Fibroblast of the conjunctiva (primary cell): ENCODE results near the gene USH2A.
A peak's percentile ranks its signal among the peaks of the same experiment; 100 is the strongest.

Experiments
- DNase-seq: peaks from one replicate; pipeline ENCODE4 v3.0.0-alpha.2; 2010; ENCODE audit warnings: low read depth

The USH2A gene

DNA sequence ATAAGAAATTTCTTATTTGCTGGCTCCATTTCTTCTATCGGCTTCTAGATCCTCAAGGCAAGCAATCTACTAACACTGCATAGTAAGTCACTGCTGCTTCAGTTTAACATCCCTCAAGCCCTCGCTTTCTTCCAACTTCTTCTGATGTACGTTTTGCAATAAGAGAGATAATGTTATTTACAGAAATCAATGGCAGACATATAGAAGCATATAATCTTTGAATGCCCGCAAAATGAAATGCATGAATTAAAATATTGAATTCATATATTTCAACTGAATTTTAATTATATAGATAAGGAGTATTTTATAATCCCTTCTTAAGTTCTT lies 712.4 kb downstream of the USH2A start:
- no peak for DNase-seq

DNA sequence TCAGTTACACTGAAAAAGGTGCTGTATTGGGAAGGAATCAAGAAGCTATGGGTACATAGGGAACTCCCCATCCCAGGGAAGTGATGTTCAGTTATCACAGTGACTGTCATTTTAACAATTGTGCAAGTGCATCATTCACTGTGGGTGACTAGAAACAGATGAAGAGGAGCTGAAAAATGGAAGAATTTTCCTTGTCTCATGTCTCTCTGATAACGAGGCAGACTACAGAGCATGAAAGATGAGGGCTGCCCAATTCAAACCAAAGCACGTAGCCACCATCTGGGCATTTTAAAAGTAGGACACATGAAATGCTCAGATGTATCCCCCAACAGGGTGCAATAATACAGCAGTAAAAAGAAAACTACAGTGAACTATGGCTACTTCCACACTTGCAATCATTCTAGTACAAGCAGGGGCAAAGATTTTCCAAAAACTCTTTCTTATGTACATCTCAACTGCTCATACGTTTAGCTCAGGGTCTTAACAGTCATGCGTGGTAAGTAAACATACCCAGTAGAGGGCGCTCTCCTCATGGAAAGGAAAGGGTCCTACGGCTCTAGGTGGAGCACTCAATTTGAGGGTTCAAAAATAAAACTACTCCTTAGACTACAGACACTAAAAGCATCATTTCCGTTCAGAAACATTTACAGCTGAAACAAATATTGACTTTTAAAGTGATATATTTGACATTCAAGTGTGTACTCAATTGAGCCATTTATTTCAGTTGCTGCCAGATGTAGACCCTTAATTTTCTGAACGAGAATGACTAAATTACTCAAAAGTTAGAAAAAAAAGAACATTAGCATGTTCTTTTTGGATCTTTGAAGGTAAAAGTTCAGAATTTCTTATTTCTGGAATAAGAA lies 713.0 kb downstream of the USH2A start:
- DNase-seq, result peak; percentile 35

DNA sequence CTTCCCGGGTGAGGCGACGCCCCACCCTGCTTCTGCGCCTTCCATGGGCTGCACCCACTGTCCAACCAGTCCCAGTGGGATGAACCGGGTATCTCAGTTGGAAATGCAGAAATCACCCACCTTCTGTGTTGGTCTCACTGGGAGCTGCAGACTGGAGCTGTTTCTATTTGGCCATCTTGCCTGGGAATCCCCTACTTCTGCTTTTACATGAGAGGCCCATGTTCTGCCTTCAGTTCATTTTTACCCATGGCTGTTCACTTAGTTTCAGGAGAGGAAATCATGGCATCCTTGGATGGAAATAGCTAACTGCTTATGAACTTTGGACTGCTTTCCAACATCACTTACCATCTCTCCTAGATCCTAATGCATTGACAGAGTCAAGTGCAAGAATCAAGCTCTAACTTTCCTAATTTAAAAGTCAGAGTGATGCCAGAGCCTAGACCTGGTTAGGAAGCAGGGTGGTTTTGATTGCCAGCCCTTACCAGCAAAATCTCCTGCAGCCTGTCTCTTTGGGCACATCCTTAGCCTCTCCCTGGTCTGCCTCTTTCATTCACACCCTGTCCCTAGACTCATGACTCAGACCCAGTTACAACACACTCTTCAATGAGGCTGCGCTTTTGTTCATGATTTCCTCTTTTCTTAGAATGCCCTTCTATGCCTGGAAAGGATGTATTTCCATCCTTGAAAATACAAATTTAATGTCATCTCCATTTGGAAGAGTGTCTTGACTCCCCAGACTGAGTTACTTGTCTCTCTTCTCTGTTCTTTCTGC lies 719.0 kb downstream of the USH2A start:
- no peak for DNase-seq

DNA sequence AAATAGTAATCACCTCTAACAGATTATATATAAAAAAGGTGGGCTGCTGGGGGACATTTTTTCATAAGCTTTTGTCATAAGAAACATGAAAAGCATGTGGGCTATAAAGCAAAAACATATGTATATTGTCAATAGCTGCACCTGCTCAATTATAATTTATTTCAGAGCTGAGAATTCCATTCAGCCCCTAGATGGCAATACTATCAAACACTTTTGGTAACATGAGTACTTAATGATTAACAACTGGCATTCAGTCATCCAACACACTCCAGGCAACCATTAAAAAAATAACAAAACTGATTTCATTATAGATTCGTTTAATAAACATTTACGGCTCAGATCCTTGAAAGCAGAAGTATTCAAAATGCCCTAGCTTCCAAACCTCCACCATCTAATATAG lies 741.0 kb downstream of the USH2A start:
- DNase-seq, result no peak

DNA sequence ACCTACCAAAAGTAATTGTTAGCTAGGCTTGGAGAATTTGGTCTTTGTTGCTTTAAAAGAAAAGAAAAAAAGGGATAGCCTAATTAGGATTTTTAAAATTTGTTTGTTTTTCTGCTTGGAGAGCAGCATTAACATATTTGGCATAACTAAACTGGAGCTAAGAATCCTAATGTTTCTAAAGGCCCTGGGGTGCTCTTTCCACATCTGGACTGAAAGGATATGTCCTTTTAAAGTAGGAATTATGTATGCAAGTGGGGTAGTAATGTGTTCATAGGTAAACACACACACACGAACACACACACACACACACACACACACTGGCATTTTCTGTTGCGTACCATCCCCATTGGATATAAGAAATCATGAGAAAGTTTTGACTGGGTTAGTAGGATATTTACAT lies 742.2 kb downstream of the USH2A start:
- DNase-seq, result no peak

DNA sequence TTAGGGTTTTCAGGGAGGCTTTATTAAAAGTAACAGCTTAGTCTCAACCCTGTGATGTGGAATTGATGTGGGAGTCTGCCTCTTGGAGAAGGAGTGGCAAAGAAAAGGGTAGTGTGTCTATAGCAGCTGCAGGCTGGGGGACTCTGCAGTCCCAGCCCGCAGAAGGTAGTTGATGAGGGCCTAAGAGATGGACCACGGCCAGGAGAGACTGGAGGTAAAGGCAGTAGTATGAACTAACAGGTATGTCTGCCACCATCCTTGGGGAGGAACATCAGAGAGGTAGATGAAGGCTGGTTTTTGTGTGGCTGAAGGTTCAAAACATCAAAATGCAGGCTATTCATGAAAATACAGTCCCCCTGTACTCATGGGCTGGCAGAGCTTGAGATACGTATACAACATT lies 744.0 kb downstream of the USH2A start:
- no peak for DNase-seq

DNA sequence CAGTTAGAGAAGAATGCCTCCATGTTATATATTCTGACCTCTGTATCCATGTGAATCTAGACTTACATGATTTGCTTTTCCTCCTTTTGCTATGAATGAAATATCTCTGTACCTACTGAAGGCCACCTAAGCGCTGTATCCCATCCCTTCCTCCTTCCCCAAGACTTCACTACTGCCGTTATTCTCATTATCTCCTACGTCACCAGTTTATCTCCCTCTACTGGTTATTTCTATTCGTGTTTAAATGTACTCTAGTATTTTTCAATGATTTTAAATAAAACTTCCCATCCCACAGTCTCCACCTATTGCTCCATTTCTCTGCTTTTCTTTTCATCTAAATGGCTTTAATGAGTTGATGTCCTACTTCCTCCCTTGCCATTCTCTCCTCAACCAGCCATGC lies 746.1 kb downstream of the USH2A start:
- no peak for DNase-seq

DNA sequence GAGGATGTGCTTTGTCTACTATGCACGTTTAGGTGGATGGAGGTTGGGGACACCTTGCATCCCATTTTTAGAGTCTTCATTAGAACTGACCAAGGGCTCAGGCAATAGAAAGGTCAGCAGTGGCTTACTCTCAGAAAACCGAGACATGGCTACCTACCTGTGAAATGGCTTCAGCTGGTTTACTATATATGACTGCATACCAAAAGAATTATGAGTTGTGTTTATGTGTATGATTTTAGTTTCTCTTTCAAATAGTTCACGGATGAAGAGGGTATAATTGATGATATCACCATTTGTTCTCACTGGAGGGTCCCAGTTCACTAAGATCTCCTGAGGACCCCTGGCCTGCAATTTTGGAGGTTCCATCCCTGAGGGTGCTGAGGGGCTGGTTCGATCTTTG lies 749.3 kb downstream of the USH2A start:
- no peak for DNase-seq

DNA sequence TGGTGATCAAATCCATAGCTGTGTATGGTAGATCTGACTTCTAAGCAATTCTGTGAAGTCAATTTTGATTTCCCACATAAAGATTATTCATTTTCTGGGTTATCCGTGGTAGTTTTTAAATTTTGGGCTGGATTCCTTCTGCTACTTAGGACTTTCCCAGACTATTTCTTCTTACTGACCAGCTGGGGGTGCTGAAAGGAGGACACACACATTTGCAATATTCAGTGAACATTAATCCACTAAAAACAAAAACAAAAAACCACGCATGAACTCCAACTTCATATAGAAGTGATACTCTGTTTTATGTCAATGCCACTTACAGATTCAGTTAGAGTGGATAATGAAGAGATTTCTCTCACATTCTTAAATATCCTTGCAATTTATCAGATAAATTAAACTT lies 750.8 kb downstream of the USH2A start:
- DNase-seq, result no peak

DNA sequence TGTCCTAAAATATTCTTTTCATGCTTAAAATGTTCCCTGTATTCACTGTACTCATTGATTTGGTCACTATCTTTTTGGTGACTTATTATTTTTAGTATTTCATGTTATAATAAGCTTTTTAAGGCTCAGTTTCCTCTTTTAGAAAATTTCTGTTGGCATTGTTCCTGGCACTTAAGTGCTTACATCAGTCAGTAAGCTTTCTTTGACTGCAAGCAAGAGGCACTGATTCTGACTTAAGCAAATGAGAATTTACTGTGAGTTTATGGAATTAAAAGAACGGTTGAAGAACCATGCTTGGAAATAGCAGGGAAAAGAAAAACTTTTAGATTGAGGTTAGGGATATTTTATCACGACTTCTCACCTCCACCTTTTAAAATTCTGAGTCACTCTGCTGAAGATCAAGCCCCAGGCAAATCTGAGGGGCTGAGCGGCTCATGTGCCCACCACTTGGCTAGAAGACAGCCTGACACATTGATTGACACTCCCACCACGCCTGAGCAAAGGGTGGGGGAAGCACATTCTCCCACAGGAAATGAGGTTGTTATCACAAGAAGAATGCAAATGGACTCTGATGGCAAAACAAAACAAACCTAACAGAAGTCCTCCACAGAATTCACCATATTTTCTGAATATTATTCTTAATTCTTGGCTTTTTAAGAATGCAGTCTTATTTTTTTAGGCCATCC lies 753.3 kb downstream of the USH2A start:
- DNase-seq, result no peak

DNA sequence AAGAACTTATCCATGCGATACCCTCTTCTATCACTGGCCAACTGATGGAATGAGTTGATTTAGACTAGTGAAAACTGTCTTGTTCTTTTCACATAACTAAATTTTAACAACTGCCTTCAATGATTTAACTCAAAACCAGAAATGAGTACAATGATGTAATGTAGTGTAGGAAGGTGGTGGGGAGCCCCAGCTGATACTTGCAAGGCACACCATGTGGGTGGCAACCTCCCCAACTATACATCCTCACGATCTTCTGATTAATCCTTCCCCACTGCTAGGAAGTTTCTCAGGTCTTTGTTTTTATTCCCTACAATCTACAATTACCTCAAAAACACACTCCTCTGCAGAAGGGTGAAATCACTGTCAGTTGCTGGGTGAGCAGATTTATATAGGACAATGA lies 755.5 kb downstream of the USH2A start:
- DNase-seq, result no peak

DNA sequence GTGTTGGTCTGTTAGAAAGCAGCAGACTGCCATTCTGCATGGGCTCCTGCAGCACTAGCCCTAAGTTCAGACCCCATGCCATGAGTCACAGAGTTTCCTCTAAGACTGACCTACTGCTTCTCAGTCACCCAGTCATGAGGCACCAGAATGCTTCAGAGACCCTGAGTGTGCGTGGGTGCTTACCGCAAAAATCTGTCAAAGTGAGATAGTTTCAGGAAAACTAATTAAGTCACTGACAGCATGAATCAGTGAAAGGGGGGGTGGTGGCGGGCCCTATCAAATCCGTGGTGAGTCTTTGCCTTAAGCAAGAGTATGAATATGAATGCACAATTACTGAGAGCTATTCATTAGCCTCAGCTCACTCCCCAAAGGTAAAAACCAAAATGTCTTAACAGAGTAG lies 758.0 kb downstream of the USH2A start:
- no peak for DNase-seq

DNA sequence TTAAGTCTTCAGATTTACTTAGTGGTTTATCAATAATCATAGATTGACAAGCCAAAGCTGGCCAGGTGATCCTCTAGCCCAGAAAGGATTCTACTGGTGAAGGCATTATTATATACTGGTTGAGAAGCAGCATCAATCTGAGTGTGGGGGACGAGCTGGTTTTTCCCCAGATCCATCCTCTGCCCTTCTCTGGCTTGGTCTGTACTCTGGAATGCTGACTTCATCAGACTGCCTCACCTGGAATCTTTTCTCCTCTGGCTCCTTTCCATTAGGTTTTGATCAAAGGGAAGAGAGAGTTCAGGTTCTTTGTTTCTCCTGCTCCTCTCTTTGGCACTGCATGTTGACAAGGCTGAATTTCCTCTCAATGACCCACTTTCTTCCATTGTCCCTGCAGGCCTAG lies 762.2 kb downstream of the USH2A start:
- no peak for DNase-seq

DNA sequence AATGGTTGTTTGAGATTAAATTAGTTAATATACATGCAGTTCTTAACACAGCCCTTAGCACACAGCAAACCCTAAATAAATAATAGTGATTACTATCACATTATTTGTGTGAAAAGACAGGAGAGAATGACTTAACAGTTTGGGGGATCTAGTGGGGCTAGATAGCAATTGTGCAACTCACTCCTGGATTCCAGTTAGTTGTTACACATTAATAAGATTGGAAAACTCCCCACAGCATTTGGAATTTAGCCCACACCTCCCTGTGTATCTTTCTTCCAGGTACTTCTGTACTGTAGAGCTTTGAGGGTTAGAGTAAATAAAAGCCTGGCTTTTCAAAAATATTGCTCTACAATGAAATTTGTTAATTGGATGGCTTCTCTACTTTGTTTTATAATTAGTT lies 763.0 kb downstream of the USH2A start:
- DNase-seq, result no peak

DNA sequence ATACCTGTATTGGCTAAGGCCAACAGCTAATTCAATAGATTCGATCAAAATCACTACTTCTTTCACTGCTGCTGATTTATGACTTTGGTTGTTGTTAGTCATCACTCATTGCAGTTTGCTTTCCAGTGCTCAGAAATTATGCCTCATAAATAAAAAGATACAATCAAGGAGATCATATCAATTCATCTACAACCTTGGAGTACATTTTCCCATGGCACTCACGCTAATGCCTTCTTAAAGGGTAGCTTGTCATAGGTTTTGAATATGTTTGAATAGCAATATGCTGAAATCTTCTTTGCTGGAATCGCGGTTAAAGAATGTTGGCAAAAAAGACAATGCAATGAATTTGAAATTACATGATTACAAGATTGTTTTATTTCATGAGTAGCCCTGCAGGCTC lies 766.2 kb downstream of the USH2A start:
- no peak for DNase-seq

DNA sequence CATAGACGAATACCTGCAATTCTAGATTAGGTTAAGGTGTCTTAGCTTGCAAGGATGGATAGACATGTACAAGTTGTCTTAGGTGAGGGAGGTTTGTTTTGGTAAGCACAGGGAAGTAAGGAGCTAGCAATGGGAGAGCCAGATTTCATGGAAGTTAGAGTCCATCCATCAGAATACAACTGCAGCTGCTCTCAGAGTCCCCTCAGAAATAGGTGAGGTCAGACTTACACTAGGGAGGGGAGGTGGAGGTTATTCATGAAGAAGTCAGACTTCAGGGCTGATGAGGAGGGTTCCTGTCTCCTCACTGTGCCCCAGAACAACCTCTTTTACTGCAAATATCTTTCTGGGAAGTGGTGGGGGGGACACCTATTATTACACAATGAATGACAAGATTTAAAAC lies 770.9 kb downstream of the USH2A start:
- no peak for DNase-seq

DNA sequence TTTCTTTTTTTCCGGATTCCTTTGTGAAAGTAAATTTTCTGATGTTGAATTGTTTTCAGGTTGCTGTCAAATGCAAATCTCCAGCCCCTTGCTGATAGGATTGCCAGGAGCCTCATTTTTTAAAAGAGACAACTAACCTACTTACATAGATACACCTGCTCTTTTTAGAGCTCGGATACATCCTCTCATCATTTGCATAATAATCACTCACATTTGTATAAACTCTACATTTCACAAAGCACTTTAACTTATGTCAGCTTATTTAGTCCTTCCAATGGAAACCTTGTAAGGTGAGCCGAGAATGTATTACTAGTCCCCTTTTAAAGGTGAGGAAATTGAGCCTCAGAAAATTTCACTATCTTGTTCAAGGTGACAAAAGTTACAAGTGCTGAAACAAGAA lies 771.4 kb downstream of the USH2A start:
- no peak for DNase-seq

DNA sequence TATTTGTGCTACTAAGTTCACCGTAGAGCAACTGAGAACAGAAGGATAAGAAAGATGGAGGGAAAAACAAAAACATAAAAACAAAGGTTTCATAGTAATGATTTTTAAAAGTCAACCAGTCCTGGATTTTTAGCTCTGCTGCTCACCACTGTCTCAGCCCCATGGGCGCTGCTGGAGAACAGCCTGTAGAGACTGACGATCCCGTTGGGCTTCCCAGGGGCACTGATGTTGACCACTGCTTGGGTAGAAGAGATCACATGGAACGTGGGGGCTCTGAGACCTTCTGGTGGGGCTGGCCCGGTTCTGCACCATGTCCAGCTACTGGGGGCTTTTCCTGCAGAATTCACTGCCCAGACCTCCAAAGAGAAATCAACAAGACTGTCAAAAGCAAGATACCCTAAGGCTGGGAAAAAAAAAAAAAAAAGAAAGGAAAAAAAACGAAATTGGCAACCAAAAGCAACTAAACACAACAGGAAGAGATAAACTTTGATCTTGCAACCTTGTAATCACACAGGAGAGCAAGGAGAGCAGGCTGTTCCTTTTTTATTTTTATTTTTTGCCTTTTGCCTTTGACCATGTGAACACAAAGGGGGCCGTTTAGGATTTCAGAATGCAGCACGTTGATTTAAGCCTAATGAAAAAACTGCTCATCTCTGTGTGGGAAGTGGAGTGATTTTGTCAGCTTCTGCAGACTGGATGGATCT lies 772.6 kb downstream of the USH2A start:
- no peak for DNase-seq

DNA sequence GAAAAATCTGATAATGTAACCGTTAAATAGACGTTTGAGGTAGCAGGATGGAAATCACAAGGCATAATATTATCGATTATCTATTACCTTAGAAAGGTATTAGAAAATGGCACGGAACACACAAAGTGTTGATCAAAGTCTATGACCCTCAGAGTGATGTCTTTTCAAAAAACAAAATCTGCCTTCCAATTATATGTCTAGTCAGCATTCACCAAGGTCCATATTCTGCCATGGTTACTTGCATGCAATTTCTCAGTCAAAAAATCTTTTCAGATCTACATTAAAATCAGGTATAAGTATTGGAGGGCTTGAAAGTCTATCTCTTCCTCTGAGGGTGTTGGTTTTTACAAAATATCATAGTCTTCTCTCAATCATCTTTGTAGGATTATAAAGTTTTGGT lies 774.3 kb downstream of the USH2A start:
- DNase-seq, result no peak

DNA sequence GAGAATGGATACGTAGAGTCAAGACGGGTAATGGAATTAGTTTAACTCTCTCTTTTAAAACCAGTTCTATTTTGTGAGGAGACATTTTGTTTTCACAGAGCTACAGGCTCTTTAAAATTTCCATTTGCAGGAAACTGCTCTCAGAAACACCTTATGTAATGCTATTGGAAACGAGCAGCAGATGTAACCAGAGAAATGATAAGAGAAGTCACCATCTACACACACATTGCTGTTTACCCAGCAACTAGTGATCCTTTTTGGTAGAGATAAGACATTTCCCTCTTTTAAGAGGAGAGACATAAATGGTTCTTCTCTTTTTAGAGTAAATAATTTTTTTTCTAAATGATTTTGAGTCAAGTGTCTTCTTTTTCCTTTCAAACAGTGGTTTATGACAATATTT lies 775.5 kb downstream of the USH2A start:
- no peak for DNase-seq

DNA sequence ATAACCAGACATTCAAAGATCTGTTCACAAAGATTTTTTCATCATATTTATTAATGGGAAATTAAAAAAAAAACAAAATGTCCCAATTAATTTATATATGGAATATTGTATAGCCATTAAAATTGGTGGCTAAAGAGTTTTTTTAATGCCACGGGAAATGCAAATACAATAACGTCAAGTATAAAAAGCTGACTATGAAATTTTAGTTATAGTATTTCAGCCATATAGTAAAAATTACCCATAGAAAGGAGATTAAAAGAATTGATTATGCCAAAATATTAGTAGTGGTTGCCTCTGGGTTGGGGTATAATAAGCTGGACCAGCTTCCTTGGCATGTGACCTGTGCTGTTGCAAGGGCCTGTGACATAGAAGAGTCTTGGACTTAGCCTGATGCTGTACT lies 777.4 kb downstream of the USH2A start:
- no peak for DNase-seq

DNA sequence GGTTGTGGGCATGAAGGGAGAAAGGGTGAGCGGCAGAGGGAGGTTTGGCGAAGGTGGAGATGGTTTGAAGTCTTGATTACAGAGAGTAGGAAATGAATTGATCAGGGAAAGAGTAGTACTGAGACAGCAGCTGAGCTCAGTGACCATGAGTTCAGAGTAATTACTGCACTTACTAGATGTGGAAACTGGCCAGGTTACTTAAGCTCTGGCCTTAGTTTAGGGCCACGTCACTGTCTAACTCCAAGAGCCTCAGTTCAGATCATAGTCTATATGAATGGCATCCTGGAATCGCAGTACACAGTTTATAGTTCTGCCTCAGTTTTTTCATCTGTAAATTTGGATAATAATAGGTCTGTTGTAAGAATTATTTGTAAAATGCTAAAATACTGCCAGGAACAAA lies 778.1 kb downstream of the USH2A start:
- no peak for DNase-seq
